ENCODE results near the gene DLG1.

The DLG1 gene

GRCh38 chr3:197305854-197306253 lies 7.4 kb upstream of the DLG1 start:
- peak; percentile 55 for DNase-seq (ENCODE audit: low spot score)
- TF ChIP-seq CTCF (IDR thresholded peaks at IDR 0.05; ENCODE audit: extremely low read depth, missing control alignments) = no peak

- DNase-seq (ENCODE audit: low spot score) = no peak
- no peak for TF ChIP-seq CTCF (IDR thresholded peaks at IDR 0.05; ENCODE audit: extremely low read depth, missing control alignments)
Observed at GRCh38 chr3:197303452-197303851, 5.0 kb upstream of the DLG1 start.

GRCh38 chr3:197302696-197303341 lies 4.4 kb upstream of the DLG1 start:
- DNase-seq (ENCODE audit: low spot score) = no peak

GRCh38 chr3:197302033-197302432 lies 3.6 kb upstream of the DLG1 start:
- TF ChIP-seq CTCF (IDR thresholded peaks at IDR 0.05; ENCODE audit: extremely low read depth, missing control alignments) = no peak
- no peak for DNase-seq (ENCODE audit: low spot score)

More at GRCh38 chr3:197302696-197303341, 4.4 kb upstream of the DLG1 start:
- TF ChIP-seq CTCF (IDR thresholded peaks at IDR 0.05; ENCODE audit: extremely low read depth, missing control alignments) = no peak

DNA sequence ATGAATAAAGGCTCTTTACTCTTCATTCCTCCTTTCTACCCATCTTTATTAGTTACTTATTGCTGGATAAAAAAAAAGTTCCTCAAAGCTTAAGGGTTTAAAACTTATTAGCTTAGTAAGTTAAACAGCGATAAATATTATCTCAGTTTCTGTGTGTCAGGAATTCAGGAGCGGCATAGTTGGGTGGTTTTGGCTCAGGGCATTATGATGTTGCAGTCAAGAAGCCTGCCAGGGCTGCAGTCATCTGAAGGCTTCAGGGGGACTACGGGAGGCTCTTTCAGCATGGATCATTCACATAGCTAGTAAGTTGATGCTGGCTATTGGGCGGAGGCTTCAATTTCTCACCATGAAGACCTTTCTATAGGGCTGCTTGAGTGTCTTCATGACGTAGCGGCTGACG lies 1.9 kb upstream of the DLG1 start:
- DNase-seq (ENCODE audit: low spot score) = no peak
- no peak for TF ChIP-seq CTCF (IDR thresholded peaks at IDR 0.05; ENCODE audit: extremely low read depth, missing control alignments)

DNA sequence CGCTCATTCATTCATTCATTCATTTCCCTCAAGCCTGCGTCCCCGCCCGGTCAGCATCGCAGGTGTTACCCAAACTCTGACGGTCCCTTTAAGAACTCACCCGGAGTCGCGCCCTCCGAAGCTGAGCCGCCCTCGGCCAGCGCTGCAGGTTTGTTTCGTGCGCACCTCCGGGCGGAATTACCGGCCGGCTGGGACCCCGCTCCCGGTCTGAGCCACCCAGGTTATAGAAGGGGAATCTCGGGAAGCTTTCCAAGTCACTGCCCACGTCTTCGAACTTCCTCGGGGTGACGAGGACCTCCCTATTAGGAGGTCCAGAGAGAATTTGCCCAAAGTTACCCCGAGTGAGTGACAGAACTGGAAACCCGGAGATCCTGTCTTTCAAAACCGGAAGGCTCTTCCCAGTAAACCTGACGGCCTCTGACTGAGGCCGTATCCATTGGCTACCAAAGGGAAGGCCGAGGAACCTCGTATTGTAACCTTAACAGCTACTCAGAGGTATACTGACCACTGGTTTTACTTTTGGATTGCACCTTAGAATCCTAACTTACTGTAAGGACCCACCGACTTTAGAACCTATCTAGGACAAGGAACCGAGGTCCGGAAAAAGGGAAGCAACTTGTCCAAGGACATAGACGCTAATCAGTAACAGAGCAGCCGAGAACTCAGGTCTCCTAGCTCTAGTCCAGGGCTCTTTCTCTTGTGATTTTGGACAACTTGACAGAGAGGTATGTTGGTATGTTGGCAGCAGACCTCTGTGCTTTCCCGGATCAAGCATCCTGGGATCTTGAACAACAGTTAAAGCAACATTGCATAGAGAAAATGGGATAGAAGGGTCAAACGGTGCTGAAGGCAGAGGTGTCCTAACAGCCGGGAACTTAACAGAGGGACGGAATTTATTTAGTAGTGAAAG lies 788 bp upstream of the DLG1 start:
- DNase-seq (ENCODE audit: low spot score) = peak; percentile 54
- no peak for TF ChIP-seq CTCF (IDR thresholded peaks at IDR 0.05; ENCODE audit: extremely low read depth, missing control alignments)

All from GM20000 (cell line).